SK-N-SH (cell line): ENCODE measurements around the gene MRTFB.

Experiments
- CTCF ChIP-seq: fragments of 200-600 bp; sonication (generic); IDR thresholded peaks from 2 replicates; pipeline ENCODE4 v1.6.1; 2017; ENCODE audit warnings: antibody characterized with exemption, mild to moderate bottlenecking, moderate library complexity
- EZH2phosphoT487 ChIP-seq: fragments of 200-600 bp; sonication (generic); IDR thresholded peaks from 2 replicates; pipeline ENCODE4 v1.6.1; 2017; ENCODE audit warnings: low read depth, mixed run types, mild to moderate bottlenecking, antibody characterized with exemption, moderate library complexity, borderline replicate concordance
- GABPA ChIP-seq: IDR thresholded peaks from 2 replicates; pipeline ENCODE4 v1.4.0; 2012; ENCODE audit warnings: low read depth, mild to moderate bottlenecking
- NRF1 ChIP-seq: IDR thresholded peaks from 2 replicates; pipeline ENCODE4 v1.6.1; 2012; ENCODE audit warnings: low read depth, mild to moderate bottlenecking, low read length
- POLR2AphosphoS5 ChIP-seq: IDR thresholded peaks from 2 replicates; pipeline ENCODE4 v1.6.1; 2012; ENCODE audit warnings: low read depth, low read length
- RAD21 ChIP-seq: IDR thresholded peaks from 2 replicates; pipeline ENCODE4 v1.6.1; 2012; ENCODE audit warnings: mild to moderate bottlenecking, low read length
- USF1 ChIP-seq: IDR thresholded peaks from 2 replicates; pipeline ENCODE4 v1.4.0; 2012; ENCODE audit warnings: low read depth, borderline replicate concordance

- TF ChIP-seq CTCF (no peak), RAD21 (no peak), EZH2phosphoT487 (no peak), USF1 (no peak), POLR2AphosphoS5 (no peak), NRF1 (no peak), GABPA (no peak)
These were observed 239.4 kb downstream of the MRTFB start for GRCh38 chr16:14310519-14310991.
